GM11168 (cell line): Measurements from ENCODE around the gene TRMT2A.

Source experiments
- in situ Hi-C: fragments of 300-500 bp; cut with MboI; formaldehyde crosslinking; loops from one replicate; pipeline ENCODE4 v1.12.0; 2022; ENCODE audit warnings: low sequenced_read_pairs; ENCODE audit not compliant: unreplicated experiment

The TRMT2A gene

GRCh38 chr22:20066617-20067383, 50.2 kb downstream of the TRMT2A start:
- in situ Hi-C loops = no loop called here

- in situ Hi-C loops = no loop called here
Measured at GRCh38 chr22:20065896-20066616, 51.0 kb downstream of the TRMT2A start.

- in situ Hi-C loops = no loop called here
Measured at GRCh38 chr22:20064545-20065262, 52.3 kb downstream of the TRMT2A start.

GRCh38 chr22:20064140-20064480, 52.9 kb downstream of the TRMT2A start:
- in situ Hi-C loops = no loop called here

DNA sequence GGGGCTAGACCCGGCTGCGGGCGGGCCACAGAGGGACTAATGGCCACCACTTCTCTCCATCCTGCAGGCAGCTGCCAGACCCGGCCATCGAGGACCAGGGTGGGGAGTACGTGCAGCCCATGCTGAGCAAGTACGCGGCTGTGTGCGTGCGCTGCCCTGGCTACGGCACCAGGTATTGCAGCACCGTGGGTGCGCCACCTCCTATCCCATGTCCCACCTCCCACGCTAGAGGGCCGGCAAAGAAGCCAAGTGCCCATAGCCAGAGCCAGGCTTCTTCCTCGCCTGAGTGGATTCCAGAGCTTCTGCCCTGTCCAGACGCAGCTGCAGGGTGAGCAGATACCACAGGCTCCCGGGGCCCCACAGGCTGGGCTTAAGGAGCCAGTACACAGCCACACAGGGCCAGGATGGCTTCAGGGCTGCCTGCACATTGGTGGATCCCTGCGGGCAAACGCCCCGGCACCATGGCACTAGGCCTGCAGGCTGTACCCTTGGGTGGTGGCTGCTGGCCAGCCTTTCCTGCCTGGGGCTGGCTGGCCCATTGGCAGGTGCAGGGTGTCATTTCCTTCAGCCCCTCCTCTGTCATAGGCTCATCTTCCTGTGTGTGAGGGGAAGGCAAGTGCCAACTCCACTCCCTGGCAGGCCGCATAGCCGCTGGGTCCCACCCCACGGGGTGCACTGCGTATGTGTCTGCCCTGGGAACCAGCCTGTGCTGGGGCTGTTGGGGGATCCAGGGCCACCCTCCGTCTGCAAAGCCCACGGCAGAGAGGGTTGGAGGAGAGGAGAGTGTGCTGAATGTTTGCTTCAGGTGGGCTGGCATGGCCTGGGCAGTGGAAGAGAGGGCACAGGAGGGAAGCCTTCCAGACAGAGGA, 53.5 kb downstream of the TRMT2A start:
- in situ Hi-C loops = no loop called here

- in situ Hi-C loops = no loop called here
Measured at GRCh38 chr22:20062766-20063083, 54.3 kb downstream of the TRMT2A start.

DNA sequence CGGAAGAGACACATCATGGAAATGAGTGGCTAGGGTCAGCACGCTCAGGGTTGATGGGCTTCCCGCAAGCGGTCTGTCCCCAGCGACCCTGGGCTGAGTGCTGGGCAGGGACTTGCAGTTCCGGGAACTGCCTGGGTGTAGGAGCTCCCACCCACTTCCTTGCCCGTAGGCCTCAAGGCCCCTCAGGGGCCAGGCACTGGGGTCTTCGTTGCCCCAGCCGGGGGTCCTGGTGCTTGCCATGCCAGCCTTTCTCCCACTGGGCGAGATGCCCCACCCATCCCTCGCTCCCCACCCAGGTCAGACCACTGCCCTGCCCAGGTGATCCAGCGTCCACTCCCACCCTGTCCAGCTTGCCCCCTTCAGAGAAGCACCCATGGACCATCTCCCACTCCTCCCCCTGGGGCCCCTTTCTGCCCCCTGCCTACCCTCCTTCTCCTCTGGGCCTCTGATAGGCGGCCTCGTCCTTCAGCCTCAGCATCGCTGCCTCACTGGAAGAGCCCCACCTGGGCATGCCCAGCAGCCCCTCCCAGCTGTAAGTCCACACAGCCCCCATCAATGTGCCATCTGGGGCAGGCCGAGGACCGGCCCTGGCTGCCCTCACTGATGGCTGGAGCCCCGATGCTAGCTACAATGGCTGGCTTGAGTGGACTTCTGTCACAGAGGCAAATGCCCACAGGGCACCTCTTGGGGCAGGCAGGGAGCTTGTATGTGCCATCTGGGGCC, 54.8 kb downstream of the TRMT2A start:
- in situ Hi-C loops = no loop called here
